PFSK-1 (cell line): ENCODE results near the gene ABCC3.

Experiments
- FOXP2 ChIP-seq: optimal IDR thresholded peaks from 2 replicates; pipeline ENCODE3; 2011; ENCODE audit warnings: borderline replicate concordance, control low read depth, inconsistent platforms; ENCODE audit not compliant: insufficient read depth; ENCODE audit errors: extremely low read length, extremely low read depth
- POLR2AphosphoS5 ChIP-seq: IDR thresholded peaks from 2 replicates; pipeline ENCODE4 v1.6.1; 2012; ENCODE audit warnings: low read depth, mild to moderate bottlenecking, control low read depth, low read length, moderate library complexity
- REST ChIP-seq, 2 experiments: IDR thresholded peaks; 2 replicates each; pipeline versions ENCODE4 v1.6.1 to v1.8.0; 2011 to 2012; ENCODE audit warnings: low read depth in 2 of 2, low read length in 2 of 2, control low read depth in 1 of 2, inconsistent platforms in 1 of 2, mild to moderate bottlenecking in 1 of 2, moderate library complexity in 1 of 2; ENCODE audit not compliant: insufficient read depth in 1 of 2
- SIN3A ChIP-seq: IDR thresholded peaks from 2 replicates; pipeline ENCODE4 v1.6.1; 2012; ENCODE audit warnings: mild to moderate bottlenecking, low read length, moderate library complexity, borderline replicate concordance; ENCODE audit not compliant: insufficient read depth
- TAF1 ChIP-seq: IDR thresholded peaks from 2 replicates; pipeline ENCODE4 v1.6.1; 2012; ENCODE audit warnings: low read length, control low read depth, borderline replicate concordance; ENCODE audit not compliant: insufficient read depth

ABCC3 gene

GRCh38 chr17:50697062-50697461, 62.4 kb downstream of the ABCC3 start:
- TF ChIP-seq TAF1 (no peak), POLR2AphosphoS5 (no peak), SIN3A (no peak), FOXP2 (no peak), REST (IDR thresholded peaks at IDR 0.05; ENCODE audit: insufficient read depth in 1 of 2, low read depth in 2 of 2, low read length in 2 of 2) (no peak)

- TF ChIP-seq REST (IDR thresholded peaks at IDR 0.05; ENCODE audit: insufficient read depth in 1 of 2, low read depth in 2 of 2, low read length in 2 of 2) (no peak), POLR2AphosphoS5 (no peak), TAF1 (no peak), FOXP2 (no peak), SIN3A (no peak)
Measured at GRCh38 chr17:50697663-50698272, 63.1 kb downstream of the ABCC3 start.

- TF ChIP-seq SIN3A (no peak), POLR2AphosphoS5 (no peak), REST (IDR thresholded peaks at IDR 0.05; ENCODE audit: insufficient read depth in 1 of 2, low read depth in 2 of 2, low read length in 2 of 2) (no peak), TAF1 (no peak), FOXP2 (no peak)
Measured at GRCh38 chr17:50699410-50699809, 64.7 kb downstream of the ABCC3 start.

GRCh38 chr17:50703162-50703561, 68.5 kb downstream of the ABCC3 start:
- no peak for TF ChIP-seq SIN3A
- TF ChIP-seq REST (IDR thresholded peaks at IDR 0.05; ENCODE audit: insufficient read depth in 1 of 2, low read depth in 2 of 2, low read length in 2 of 2), result no peak
- TF ChIP-seq POLR2AphosphoS5, result no peak

GRCh38 chr17:50707289-50708049, 72.8 kb downstream of the ABCC3 start, which contains the start of gene ANKRD40:
Gene ANKRD40, minus strand, starts transcription at chr17:50707914. Its CDS starts 260 bp downstream, at chr17:50707654.
- peak; percentile 61 for TF ChIP-seq POLR2AphosphoS5
- peak; percentile 97; the same call in 1 of the 2 replicates for TF ChIP-seq TAF1
- peak; percentile 64 for TF ChIP-seq FOXP2
- TF ChIP-seq SIN3A, result peak; percentile 96; the same call in 1 of the 2 replicates
- TF ChIP-seq REST (IDR thresholded peaks at IDR 0.05; ENCODE audit: insufficient read depth in 1 of 2, low read depth in 2 of 2, low read length in 2 of 2), result peak in 1 of 2 experiments; percentile 75; a peak in 2 of 4 replicates
